MM.1S (cell line): ENCODE data around the gene PRKCD.

ENCODE experiments used
- EZH2 ChIP-seq: fragments of 300-600 bp; sonication (generic); optimal IDR thresholded peaks from 2 replicates; pipeline ENCODE3; 2017; ENCODE audit warnings: low read depth, mild to moderate bottlenecking, antibody characterized with exemption, low read length, mixed read lengths
- EZH2phosphoT487 ChIP-seq: fragments of 300-600 bp; sonication (generic); IDR thresholded peaks from 2 replicates; pipeline ENCODE4 v1.6.1; 2018; ENCODE audit warnings: antibody characterized with exemption, low read length
- TF ChIP-seq, protein P1 (sequence below): fragments of 300-600 bp; sonication (generic); IDR thresholded peaks from 2 replicates; pipeline ENCODE4 v1.5.1; 2016; ENCODE audit warnings: antibody characterized with exemption, low read length, mixed read lengths

DNA sequence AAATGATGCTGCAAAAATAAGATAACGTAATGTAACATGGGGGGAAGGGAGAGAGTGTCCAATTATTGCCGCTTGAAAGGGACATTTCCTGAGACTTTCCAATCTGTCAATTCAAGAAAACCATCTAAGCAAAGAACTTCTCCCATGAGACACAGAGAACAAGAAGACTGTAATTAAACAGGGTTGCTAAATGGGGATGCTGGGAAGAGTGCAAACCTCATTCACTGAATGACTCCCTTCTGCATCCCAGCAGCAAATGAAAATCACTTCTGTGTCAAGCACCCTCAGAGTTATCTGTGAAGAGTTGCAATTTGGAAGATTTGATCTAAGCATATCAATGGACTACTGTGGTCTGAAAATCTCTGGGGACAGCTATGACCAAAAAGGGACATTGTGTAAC, 34.4 kb upstream of the PRKCD start:
- TF ChIP-seq, protein P1, sequence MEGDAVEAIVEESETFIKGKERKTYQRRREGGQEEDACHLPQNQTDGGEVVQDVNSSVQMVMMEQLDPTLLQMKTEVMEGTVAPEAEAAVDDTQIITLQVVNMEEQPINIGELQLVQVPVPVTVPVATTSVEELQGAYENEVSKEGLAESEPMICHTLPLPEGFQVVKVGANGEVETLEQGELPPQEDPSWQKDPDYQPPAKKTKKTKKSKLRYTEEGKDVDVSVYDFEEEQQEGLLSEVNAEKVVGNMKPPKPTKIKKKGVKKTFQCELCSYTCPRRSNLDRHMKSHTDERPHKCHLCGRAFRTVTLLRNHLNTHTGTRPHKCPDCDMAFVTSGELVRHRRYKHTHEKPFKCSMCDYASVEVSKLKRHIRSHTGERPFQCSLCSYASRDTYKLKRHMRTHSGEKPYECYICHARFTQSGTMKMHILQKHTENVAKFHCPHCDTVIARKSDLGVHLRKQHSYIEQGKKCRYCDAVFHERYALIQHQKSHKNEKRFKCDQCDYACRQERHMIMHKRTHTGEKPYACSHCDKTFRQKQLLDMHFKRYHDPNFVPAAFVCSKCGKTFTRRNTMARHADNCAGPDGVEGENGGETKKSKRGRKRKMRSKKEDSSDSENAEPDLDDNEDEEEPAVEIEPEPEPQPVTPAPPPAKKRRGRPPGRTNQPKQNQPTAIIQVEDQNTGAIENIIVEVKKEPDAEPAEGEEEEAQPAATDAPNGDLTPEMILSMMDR = no peak
- TF ChIP-seq EZH2phosphoT487 (no peak), EZH2 (no peak)
